Measurements from ENCODE around the gene ST6GAL1.
A peak's percentile ranks its signal among the peaks of the same experiment; 100 is the strongest.

The ST6GAL1 gene

DNA sequence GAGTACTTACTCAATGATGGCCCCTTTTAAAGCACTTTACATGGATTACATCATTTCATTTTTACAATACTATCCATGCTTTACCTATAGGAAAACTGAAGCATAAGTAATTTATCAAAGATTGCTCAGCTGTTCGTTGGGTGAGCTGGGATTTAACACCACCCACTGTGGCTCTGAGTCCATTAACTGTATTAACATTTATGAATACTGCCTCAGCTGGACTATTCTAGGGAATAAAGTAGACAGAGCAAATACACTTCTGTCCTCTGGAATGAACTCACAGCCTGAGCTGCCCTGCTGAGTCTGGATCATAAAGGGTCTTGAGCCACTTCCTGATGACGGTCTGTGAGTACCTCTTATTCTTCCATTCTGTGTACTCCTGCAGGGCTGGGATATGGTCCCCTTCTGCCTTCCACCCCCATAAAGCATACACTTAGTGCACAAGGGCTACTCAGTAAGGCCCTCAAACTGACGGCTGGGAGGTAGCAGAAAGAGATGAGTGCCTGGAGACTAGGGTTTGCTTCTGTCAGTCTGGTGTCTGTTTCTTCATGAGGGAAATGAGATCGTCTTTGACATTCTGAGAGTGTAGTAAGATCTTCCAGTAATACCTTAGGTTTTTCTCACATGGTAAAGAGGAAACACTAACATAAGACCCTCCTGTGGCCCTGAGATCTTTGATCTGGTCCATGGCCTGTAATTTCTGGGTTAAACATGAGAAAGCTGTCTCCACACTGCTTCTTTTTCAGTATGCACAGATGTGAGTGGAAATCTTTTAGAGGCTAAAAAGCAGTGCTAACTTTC is 12.6 kb upstream of the ST6GAL1 start:
- DNase-seq, result peak; percentile 47

GRCh38 chr3:186920301-186920700 is 10.0 kb upstream of the ST6GAL1 start:
- peak; percentile 24 for DNase-seq

GRCh38 chr3:186920796-186921195 is 9.5 kb upstream of the ST6GAL1 start:
- peak; percentile 66 for DNase-seq

DNA sequence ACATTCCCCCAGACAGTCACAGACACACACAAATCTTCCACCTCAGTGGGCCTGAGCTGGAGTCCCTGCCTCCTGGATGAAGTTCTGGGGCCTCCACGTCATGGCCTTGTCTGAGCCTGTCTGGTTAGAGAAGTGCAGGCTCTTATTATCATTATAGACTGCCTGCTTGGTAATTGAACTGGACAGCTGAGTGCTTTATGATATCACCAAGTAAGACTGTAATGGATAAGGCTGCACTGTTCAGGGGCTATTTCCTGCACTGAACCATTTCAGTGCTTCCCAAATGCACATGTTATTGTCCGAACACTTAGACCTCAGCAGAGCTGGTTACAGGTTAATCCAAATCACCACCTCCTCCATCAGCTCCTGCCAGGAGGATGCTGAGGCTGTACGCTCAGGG is 8.7 kb upstream of the ST6GAL1 start:
- peak; percentile 90 for DNase-seq

DNA sequence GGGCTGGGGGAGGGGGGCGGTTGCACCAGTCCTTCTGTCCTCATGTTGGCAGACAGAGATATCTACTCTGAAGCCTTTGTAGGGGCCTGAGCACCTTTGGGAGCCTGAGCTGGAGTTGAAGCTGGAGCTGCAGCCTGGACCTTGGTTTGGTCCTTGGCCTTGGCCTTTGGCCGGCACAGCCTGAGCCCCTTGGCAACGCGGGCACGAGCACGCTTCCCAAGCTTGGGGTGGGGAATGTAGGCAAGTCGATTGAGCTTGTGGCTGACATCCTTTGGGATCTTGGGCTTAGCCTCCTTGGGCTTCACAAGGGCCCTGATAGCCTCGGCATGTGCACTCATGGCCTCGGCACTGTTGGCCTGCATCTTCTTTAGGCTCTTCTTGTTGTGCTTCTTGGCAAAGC is 8.1 kb upstream of the ST6GAL1 start:
- DNase-seq, result no peak

GRCh38 chr3:186922790-186923189 is 7.5 kb upstream of the ST6GAL1 start:
- no peak for DNase-seq

- DNase-seq, result no peak
Measured at GRCh38 chr3:186923241-186923640, 7.1 kb upstream of the ST6GAL1 start.

- no peak for DNase-seq
Measured at GRCh38 chr3:186925826-186926225, 4.5 kb upstream of the ST6GAL1 start.

GRCh38 chr3:186929186-186929585 is 1.1 kb upstream of the ST6GAL1 start:
- DNase-seq, result no peak

- no peak for DNase-seq
Measured at GRCh38 chr3:186929685-186930084, 641 bp upstream of the ST6GAL1 start.

GRCh38 chr3:186930641-186931531 is 560 bp downstream of the ST6GAL1 start:
- peak; percentile 85 for DNase-seq

DNA sequence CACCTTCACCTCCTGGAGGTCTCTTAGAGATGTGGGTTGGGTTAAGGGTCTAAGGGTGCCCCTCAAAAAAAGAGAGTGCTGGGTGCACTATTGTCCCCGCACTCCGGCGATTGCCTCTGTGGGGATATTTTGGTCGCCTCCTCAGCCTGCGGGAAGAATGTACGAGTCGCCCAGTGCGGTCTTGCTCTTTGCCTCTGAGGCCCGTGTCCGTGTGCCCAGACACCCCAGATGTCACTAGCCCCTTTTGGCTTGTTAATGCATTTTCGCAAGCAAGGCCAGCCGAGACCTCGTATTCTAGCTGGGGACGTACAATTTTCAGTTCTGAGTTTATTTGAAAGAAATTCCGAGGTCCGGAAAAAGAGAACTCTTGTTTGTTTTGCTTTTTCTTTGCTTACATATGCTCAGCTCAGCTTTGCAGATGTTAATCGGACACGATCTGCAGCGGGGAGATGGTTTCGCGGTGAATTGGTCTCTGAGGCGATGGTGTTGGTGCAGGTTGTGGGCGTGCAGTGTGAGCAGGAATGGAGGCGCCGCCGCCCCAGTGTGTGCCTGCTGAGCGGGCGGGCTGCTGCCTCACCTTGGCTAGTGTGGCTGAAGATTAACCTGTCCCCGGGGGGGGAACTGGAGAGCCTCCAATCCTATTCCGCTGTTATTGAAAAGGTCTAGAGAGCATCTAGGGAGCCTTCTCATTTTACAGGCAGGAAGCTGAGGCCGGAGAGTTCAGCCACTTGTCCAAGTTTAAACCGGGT is 1.4 kb downstream of the ST6GAL1 start:
- peak; percentile 78 for DNase-seq

DNA sequence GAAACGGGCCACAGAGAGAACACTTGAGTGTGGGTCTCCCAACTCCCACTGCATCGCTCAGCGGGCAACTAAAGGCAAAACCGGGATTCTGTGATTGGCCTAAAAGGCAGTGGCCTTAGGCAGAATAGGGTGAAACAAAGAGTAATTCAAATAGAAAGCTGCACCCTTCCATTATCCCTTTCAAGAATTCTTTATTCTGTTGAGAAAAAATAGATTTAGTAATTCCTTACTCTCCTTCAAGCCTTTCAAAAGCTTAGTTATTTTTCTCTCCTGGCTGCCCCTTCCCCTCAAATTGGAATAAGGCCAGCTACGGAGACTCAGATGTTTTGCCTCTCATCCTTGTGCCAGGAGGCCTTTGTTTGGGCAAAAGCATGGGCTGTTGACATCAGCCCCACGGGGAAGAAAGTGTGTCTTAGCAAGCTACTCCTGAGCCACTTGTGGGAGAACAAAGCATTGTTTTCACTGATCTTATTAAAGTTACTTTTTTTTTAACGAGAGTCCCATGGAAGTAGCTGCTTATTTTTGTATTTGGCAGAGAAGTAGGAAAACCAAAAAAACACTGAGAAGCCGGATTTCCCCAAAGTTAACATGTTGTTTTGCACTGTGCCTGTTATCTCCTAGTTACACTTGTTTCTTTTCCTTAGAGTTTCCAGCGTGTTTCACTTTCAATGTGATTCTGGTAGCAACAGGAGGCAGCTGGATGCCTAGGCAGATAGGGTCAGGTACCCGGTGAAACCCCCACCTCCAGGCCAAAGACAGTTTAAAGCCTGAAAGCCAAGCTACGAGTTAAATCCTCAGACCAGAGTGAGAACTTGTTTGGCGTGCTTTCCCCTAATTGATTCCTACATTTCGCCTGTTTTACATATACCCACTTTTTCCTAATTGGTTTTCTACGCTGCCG is 2.2 kb downstream of the ST6GAL1 start:
- peak; percentile 69 for DNase-seq

GRCh38 chr3:186933816-186934215 is 3.5 kb downstream of the ST6GAL1 start:
- no peak for DNase-seq

DNA sequence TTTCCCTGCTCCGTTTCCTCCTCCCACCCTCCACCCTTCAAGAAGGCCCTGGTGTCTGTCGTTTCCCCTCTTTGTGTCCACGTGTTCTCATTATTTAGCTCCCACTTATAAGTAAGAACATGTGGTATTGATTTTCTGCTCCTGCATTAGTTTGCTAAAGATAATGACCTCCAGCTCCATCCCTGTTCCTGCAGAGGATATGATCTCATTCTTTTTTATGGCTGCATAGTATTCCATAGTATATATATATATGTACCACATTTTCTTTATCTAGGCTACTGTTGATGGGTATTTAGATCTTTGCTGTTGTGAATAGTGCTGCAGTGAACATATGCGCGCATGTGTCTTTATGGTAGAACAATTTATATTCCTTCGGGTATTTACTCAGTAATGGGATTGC is 4.8 kb downstream of the ST6GAL1 start:
- no peak for DNase-seq

- no peak for DNase-seq
Measured at GRCh38 chr3:186937017-186937875, 6.9 kb downstream of the ST6GAL1 start.

DNA sequence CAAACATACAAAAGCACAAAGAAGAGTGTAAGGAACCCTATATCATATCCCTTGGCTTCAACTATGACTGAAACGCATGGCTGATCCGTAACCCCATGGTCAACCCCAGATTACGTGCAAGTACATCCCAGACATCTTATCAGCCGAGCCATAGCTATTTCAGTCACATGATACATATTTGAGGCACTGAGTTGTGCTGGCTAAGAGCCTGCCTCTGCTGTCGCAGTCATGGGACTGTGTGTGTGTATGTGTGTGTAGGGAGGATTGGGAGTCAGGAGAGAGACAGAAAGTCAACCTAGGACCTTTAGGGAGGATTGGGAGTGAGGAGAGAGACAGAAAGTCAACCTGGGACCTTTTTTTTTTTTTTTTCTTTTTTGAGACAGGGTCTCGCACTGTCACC is 8.4 kb downstream of the ST6GAL1 start:
- no peak for DNase-seq

DNA sequence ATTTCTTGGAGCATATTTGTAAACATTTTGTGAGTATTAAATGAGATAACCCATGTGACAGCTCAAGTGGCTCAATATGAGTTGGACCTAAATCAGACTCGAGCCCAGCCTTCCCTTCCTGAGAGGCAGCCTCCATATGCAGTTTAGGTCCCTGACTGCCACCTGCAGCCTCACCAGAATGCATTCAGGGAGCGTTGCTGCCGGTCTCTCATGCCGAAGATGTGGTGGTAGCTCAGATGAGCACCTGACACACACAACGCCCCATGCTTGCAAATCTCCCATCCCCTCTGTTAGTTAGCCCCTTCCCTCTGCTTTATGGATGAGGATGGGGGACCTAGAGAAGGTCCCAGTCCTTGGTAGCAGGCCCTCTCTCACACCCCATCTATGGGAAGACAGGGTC is 9.2 kb downstream of the ST6GAL1 start:
- no peak for DNase-seq

GRCh38 chr3:186940967-186941366 is 10.6 kb downstream of the ST6GAL1 start:
- DNase-seq, result no peak

GRCh38 chr3:186942168-186942567 is 11.8 kb downstream of the ST6GAL1 start:
- DNase-seq, result no peak

DNA sequence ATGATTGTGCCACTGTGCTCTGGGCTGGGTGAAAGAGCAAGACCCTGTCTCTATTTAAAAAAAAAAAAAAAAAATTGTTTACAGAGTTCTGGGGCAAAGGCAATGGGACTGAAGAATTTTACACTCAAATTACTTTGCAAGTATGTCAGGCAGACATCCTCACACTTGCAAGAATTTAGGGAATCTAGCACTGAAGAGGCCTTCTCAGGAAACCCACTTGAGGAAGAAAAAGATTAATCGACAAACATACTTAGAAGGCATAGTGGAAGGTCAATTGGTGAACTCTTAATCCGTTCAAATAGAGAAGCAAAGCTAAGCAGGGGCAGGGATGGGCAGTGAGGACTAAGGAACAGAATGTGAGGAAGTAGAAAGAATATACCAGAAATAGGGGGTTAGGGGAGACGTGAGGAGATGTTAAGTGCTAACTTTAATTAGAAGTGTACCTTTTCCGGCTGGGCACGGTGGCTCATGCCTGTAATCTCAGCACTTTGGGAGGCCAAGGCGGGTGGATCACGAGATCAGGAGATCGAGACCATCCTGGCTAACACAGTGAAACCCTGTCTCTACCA is 15.0 kb downstream of the ST6GAL1 start:
- DNase-seq, result no peak

Data from eye (tissue), 1 donor.